Measurements from ENCODE around the gene RPL41. TPM values are rescaled to one million over a fixed set of nuclear protein-coding genes. Genes with fewer than 3 reads are reported as not detected.
A peak's percentile ranks its signal among the peaks of the same experiment; 100 is the strongest.

Gene RPL41
- total and polyA plus RNA-seq, 10 of the 15 experiments (the other 5 are each of a cell fraction or from before 2014, with no cell fraction given): 4,144 to 19,112 (median 8,004) TPM

- peak; percentile 80; the same call in 2 of the 3 replicates for TF ChIP-seq POU2F2 (IDR thresholded peaks at IDR 0.05; ENCODE audit: borderline replicate concordance, low read depth, low read length)
- TF ChIP-seq MTA3 (IDR thresholded peaks at IDR 0.05; ENCODE audit: borderline replicate concordance, low read length): no peak
- TF ChIP-seq PAX5 (IDR thresholded peaks at IDR 0.05; ENCODE audit: borderline replicate concordance, low read depth, low read length): peak; percentile 64; the same call in 1 of the 2 replicates
- TF ChIP-seq NKRF (conservative IDR thresholded peaks at IDR 0.05): peak; percentile 42
- peak; percentile 79; the same call in 1 of the 2 replicates for TF ChIP-seq CBFB (IDR thresholded peaks at IDR 0.05; ENCODE audit: low read depth)
- TF ChIP-seq SMC3 (IDR thresholded peaks at IDR 0.05; ENCODE audit: borderline replicate concordance, low read length): no peak
- 0 out of 2 replicates have a peak, but pooled peaks have one; percentile 49 for TF ChIP-seq MYB (IDR thresholded peaks at IDR 0.05; ENCODE audit: borderline replicate concordance, low read depth, low read length)
- TF ChIP-seq SPI1 (IDR thresholded peaks at IDR 0.05; ENCODE audit: borderline replicate concordance, insufficient read depth, low read depth, low read length): no peak
- 0 out of 2 replicates have a peak, but pooled peaks have one; percentile 58 for TF ChIP-seq RELB (IDR thresholded peaks at IDR 0.05; ENCODE audit: low read depth)
- TF ChIP-seq HCFC1 (IDR thresholded peaks at IDR 0.05; ENCODE audit: low read length): peak; percentile 91
- no peak for TF ChIP-seq ESRRA (IDR thresholded peaks at IDR 0.05; ENCODE audit: low read length)
- TF ChIP-seq SRF (IDR thresholded peaks at IDR 0.05; ENCODE audit: low read depth in 2 of 2, low read length in 2 of 2): peak in 1 of 2 experiments; percentile 71; a peak in 1 of 4 replicates
- no peak; the same call in 1 of the 2 replicates for TF ChIP-seq MXI1 (IDR thresholded peaks at IDR 0.05; ENCODE audit: low read depth, low read length)
- TF ChIP-seq CBX3 (IDR thresholded peaks at IDR 0.05; ENCODE audit: borderline replicate concordance, low read depth): no peak
- no peak for TF ChIP-seq KDM1A (IDR thresholded peaks at IDR 0.05; ENCODE audit: borderline replicate concordance)
- peak; percentile 77 for TF ChIP-seq IKZF1 (conservative IDR thresholded peaks at IDR 0.05)
- peak; percentile 84 for TF ChIP-seq CHD2 (IDR thresholded peaks at IDR 0.05; ENCODE audit: borderline replicate concordance, low read depth, low read length)
- TF ChIP-seq SREBF1 (IDR thresholded peaks at IDR 0.05; ENCODE audit: low read length): peak; percentile 50; the same call in 1 of the 2 replicates
- TF ChIP-seq GATAD2B (conservative IDR thresholded peaks at IDR 0.05; ENCODE audit: low read depth): peak; percentile 42; the same call in 1 of the 2 replicates
- 0 out of 2 replicates have a peak, but pooled peaks have one; percentile 27 for TF ChIP-seq TCF3 (IDR thresholded peaks at IDR 0.05; ENCODE audit: borderline replicate concordance, insufficient read depth, low read depth, low read length)
- no peak for TF ChIP-seq KLF5 (IDR thresholded peaks at IDR 0.05; ENCODE audit: partially characterized antibody)
- TF ChIP-seq ZBTB40 (IDR thresholded peaks at IDR 0.05; ENCODE audit: borderline replicate concordance): peak; percentile 85
- no peak for TF ChIP-seq EGR1 (IDR thresholded peaks at IDR 0.05; ENCODE audit: borderline replicate concordance in 1 of 2, low read depth in 2 of 2, low read length in 2 of 2)
- TF ChIP-seq POLR2A (IDR thresholded peaks at IDR 0.05; ENCODE audit: low read depth, low read length): peak; percentile 93
Measured at GRCh38 chr12:56152132-56152755, 35.8 kb downstream of the RPL41 start, which contains the start of gene MYL6B (continued).
